ENCODE measurements around the gene SOX5. TPM values are rescaled to one million over a fixed set of nuclear protein-coding genes. Genes with fewer than 3 reads are reported as not detected.

Gene SOX5
- total and polyA plus RNA-seq, 2 experiments from 2014 or later = 1.0 to 4.7 TPM

DNA sequence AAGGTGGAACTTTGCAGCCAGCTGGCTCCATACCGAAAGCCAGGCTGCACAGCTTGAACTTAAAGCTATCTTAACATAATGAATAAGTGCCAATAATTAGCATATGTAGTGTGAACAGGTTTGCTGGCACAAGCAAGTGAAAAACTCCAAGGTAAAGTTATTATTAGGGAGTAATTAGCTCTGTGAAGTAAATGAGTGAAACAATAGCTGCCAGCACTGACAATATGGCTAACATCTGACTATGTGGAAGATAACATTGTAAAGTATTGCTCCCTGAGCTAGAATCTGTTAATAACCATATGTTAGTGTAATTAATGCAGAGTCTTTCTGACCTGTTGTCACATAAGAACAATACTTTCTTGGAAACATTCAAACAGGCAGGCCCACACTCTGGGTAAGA lies 246.4 kb downstream of the SOX5 start (continued):
- TF ChIP-seq POLR2AphosphoS5 (IDR thresholded peaks at IDR 0.05; ENCODE audit: low read depth) = no peak
- TF ChIP-seq REST (IDR thresholded peaks at IDR 0.05; ENCODE audit: unreplicated experiment) = no peak
- TF ChIP-seq STAT1 (IDR thresholded peaks at IDR 0.05; ENCODE audit: unreplicated experiment) = no peak
- no peak for TF ChIP-seq JUNB (IDR thresholded peaks at IDR 0.05; ENCODE audit: unreplicated experiment)
- TF ChIP-seq, protein P1, sequence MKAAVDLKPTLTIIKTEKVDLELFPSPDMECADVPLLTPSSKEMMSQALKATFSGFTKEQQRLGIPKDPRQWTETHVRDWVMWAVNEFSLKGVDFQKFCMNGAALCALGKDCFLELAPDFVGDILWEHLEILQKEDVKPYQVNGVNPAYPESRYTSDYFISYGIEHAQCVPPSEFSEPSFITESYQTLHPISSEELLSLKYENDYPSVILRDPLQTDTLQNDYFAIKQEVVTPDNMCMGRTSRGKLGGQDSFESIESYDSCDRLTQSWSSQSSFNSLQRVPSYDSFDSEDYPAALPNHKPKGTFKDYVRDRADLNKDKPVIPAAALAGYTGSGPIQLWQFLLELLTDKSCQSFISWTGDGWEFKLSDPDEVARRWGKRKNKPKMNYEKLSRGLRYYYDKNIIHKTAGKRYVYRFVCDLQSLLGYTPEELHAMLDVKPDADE (IDR thresholded peaks at IDR 0.05) = no peak
- no peak for TF ChIP-seq EZH2phosphoT487 (IDR thresholded peaks at IDR 0.05; ENCODE audit: unreplicated experiment)
- no peak for TF ChIP-seq CREB1 (CRISPR knock-in tag; IDR thresholded peaks at IDR 0.05; ENCODE audit: low read depth)
- no peak for TF ChIP-seq ZNF331 (CRISPR knock-in tag; IDR thresholded peaks at IDR 0.05; ENCODE audit: low read depth)
- no peak for TF ChIP-seq NANOG (IDR thresholded peaks at IDR 0.05; ENCODE audit: borderline replicate concordance)
- no peak for TF ChIP-seq EZH2 (IDR thresholded peaks at IDR 0.05; ENCODE audit: low read depth, unreplicated experiment)

- Histone ChIP-seq H3K79me2 (replicated peaks; ENCODE audit: insufficient read depth) (no peaks in the 10 kb centered on the region), H3K9me2 (ENCODE audit: insufficient read depth) (no peaks in the 10 kb centered on the region), H3K4me3 (no peak overlapping the region), H3K4me1 (ENCODE audit: insufficient read depth) (peaks cover 9% of the 10 kb centered on the region; the same call in 1 of the 2 replicates), H4K20me1 (replicated peaks; ENCODE audit: insufficient read depth) (no peaks in the 10 kb centered on the region), H3K36me3 (ENCODE audit: insufficient read depth) (no peaks in the 10 kb centered on the region), H3F3A (replicated peaks; ENCODE audit: low read depth) (no peaks in the 10 kb centered on the region), H3K4me2 (no peak overlapping the region), H2AFZ (no peak overlapping the region), H3K27ac (ENCODE audit: low read depth) (no peak overlapping the region), H3K27me3 (ENCODE audit: insufficient read depth) (no peaks in the 10 kb centered on the region)
- H3K27me3 Mint-ChIP-seq (ENCODE audit: insufficient read depth, low read depth, poor library complexity) = no peaks in the 10 kb centered on the region
- peaks cover 17% of the 10 kb centered on the region for H3K4me1 Mint-ChIP-seq
- TF ChIP-seq, protein P2, sequence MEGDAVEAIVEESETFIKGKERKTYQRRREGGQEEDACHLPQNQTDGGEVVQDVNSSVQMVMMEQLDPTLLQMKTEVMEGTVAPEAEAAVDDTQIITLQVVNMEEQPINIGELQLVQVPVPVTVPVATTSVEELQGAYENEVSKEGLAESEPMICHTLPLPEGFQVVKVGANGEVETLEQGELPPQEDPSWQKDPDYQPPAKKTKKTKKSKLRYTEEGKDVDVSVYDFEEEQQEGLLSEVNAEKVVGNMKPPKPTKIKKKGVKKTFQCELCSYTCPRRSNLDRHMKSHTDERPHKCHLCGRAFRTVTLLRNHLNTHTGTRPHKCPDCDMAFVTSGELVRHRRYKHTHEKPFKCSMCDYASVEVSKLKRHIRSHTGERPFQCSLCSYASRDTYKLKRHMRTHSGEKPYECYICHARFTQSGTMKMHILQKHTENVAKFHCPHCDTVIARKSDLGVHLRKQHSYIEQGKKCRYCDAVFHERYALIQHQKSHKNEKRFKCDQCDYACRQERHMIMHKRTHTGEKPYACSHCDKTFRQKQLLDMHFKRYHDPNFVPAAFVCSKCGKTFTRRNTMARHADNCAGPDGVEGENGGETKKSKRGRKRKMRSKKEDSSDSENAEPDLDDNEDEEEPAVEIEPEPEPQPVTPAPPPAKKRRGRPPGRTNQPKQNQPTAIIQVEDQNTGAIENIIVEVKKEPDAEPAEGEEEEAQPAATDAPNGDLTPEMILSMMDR (conservative IDR thresholded peaks at IDR 0.05; ENCODE audit: low read depth in 2 of 2) = no peak
- TF ChIP-seq EZH2phosphoT487 (IDR thresholded peaks at IDR 0.05; ENCODE audit: unreplicated experiment) (no peak), NANOG (IDR thresholded peaks at IDR 0.05; ENCODE audit: borderline replicate concordance) (no peak), ZNF114 (CRISPR knock-in tag; IDR thresholded peaks at IDR 0.05) (no peak)
- H3K9me3 Mint-ChIP-seq = no peaks in the 10 kb centered on the region
- H3K36me3 Mint-ChIP-seq (ENCODE audit: low read depth) = no peaks in the 10 kb centered on the region
- DNase-seq (ENCODE audit: low spot score) = no peak
- no peak overlapping the region for H3K4me3 Mint-ChIP-seq
- ATAC-seq = no peak
- no peak overlapping the region for H3K27ac Mint-ChIP-seq
Observed at GRCh38 chr12:23699031-23699430, 250.4 kb downstream of the SOX5 start.
